Activated naive CD4-positive, alpha-beta T cell treated with anti-CD3 and anti-CD28 coated beads, Interleukin-2, amount 50 U/mL, for 24 hours (primary cell): ENCODE results near the gene TIMP1.

ENCODE experiments used
- H3K27ac Mint-ChIP-seq: one replicate; pipeline ENCODE4 v1.8.0; 2021; ENCODE audit warnings: mild to moderate bottlenecking, mixed read lengths
- H3K27me3 Mint-ChIP-seq: one replicate; pipeline ENCODE4 v1.8.0; 2021; ENCODE audit warnings: mixed read lengths
- H3K36me3 Mint-ChIP-seq: one replicate; pipeline ENCODE4 v1.8.0; 2021; ENCODE audit warnings: mixed read lengths
- H3K4me1 Mint-ChIP-seq: one replicate; pipeline ENCODE4 v1.8.0; 2021; ENCODE audit warnings: mixed read lengths
- H3K4me3 Mint-ChIP-seq: one replicate; pipeline ENCODE4 v1.8.0; 2021; ENCODE audit warnings: mild to moderate bottlenecking, mixed read lengths
- H3K9me3 Mint-ChIP-seq: one replicate; pipeline ENCODE4 v1.8.0; 2021; ENCODE audit warnings: mixed read lengths

TIMP1 gene

GRCh38 chrX:47611926-47612325 lies 29.7 kb downstream of the TIMP1 start:
- H3K36me3 Mint-ChIP-seq, result no peaks in the 10 kb centered on the region
- no peaks in the 10 kb centered on the region for H3K9me3 Mint-ChIP-seq
- no peak overlapping the region for H3K27ac Mint-ChIP-seq
- no peaks in the 10 kb centered on the region for H3K4me1 Mint-ChIP-seq
- H3K4me3 Mint-ChIP-seq, result no peak overlapping the region
- H3K27me3 Mint-ChIP-seq, result no peaks in the 10 kb centered on the region

GRCh38 chrX:47612418-47612817 lies 30.2 kb downstream of the TIMP1 start:
- no peaks in the 10 kb centered on the region for H3K27me3 Mint-ChIP-seq
- H3K9me3 Mint-ChIP-seq, result no peaks in the 10 kb centered on the region
- H3K4me1 Mint-ChIP-seq, result no peaks in the 10 kb centered on the region
- no peaks in the 10 kb centered on the region for H3K36me3 Mint-ChIP-seq
- H3K4me3 Mint-ChIP-seq, result no peak overlapping the region
- H3K27ac Mint-ChIP-seq, result no peak overlapping the region

GRCh38 chrX:47613082-47613481 lies 30.8 kb downstream of the TIMP1 start:
- H3K9me3 Mint-ChIP-seq, result no peaks in the 10 kb centered on the region
- no peaks in the 10 kb centered on the region for H3K4me1 Mint-ChIP-seq
- no peaks in the 10 kb centered on the region for H3K36me3 Mint-ChIP-seq
- H3K27me3 Mint-ChIP-seq, result no peaks in the 10 kb centered on the region
- no peak overlapping the region for H3K4me3 Mint-ChIP-seq
- H3K27ac Mint-ChIP-seq, result no peak overlapping the region

GRCh38 chrX:47614618-47615017 lies 32.4 kb downstream of the TIMP1 start:
- no peaks in the 10 kb centered on the region for H3K36me3 Mint-ChIP-seq

GRCh38 chrX:47618923-47619485 lies 36.8 kb downstream of the TIMP1 start:
- Mint-ChIP-seq H3K4me1 (peaks cover 20% of the 10 kb centered on the region), H3K27ac (no peak overlapping the region), H3K4me3 (peak overlapping the region; percentile 52), H3K9me3 (no peaks in the 10 kb centered on the region), H3K27me3 (no peaks in the 10 kb centered on the region), H3K36me3 (no peaks in the 10 kb centered on the region)

More at GRCh38 chrX:47614618-47615017, 32.4 kb downstream of the TIMP1 start:
- Mint-ChIP-seq H3K4me1 (peaks cover 5% of the 10 kb centered on the region), H3K4me3 (no peak overlapping the region), H3K9me3 (no peaks in the 10 kb centered on the region), H3K27ac (no peak overlapping the region), H3K27me3 (no peaks in the 10 kb centered on the region)

GRCh38 chrX:47619486-47620302 lies 37.5 kb downstream of the TIMP1 start, which contains the start of gene SYN1:
TSS of gene SYN1 (minus strand) at chrX:47619857. CDS start at chrX:47619728, 129 bp downstream.
- H3K36me3 Mint-ChIP-seq, result no peaks in the 10 kb centered on the region
- peak within 1 kb of the TSS; percentile 52 for H3K4me3 Mint-ChIP-seq
- H3K27ac Mint-ChIP-seq, result no peak within 1 kb of the TSS
- no peaks in the 10 kb centered on the region for H3K9me3 Mint-ChIP-seq
- peaks cover 23% of the 10 kb centered on the region for H3K4me1 Mint-ChIP-seq
- H3K27me3 Mint-ChIP-seq, result no peaks in the 10 kb centered on the region

DNA sequence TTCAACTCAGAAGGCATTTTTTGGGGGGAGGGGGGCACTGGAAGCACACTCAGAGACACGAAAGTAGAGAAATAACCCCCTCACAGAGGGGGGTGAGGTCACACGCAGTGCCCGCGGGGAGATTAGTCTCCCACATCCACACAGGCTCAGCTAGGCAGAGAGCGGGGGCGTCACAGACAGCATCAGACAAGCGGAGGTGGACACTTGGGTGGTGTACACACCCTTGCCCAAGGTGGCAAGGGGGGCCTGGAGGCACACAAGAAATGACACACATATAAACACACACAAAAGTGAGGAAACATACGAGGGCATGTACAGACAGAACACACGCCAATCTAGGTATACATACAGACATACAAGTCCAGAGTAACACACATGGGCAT lies 38.1 kb downstream of the TIMP1 start:
- no peaks in the 10 kb centered on the region for H3K9me3 Mint-ChIP-seq
- H3K4me1 Mint-ChIP-seq, result peaks cover 26% of the 10 kb centered on the region
- no peak overlapping the region for H3K27ac Mint-ChIP-seq
- H3K27me3 Mint-ChIP-seq, result no peaks in the 10 kb centered on the region
- peak overlapping the region; percentile 44 for H3K4me3 Mint-ChIP-seq
- H3K36me3 Mint-ChIP-seq, result no peaks in the 10 kb centered on the region

DNA sequence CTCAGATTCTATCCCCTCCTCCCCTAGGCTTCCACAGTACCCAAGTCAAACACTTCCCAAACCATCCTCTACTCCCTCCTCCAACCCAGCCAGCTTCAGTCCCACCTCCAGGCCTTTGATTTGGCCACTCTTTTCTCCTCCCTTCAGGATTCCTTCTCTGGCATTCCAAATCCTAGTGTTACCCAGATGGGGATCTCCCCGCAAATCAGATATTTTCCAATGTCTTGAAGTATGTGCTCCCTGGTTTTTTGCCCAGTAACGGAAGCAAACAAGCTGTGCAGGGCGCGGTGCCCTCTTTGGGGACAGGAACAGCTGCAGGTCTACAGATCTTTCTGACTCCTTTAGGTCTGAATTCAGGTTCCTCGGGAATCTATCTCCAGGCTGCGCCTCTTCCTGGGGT lies 39.6 kb downstream of the TIMP1 start:
- no peak overlapping the region for H3K27ac Mint-ChIP-seq
- no peaks in the 10 kb centered on the region for H3K27me3 Mint-ChIP-seq
- H3K9me3 Mint-ChIP-seq, result no peaks in the 10 kb centered on the region
- no peak overlapping the region for H3K4me3 Mint-ChIP-seq
- H3K36me3 Mint-ChIP-seq, result no peaks in the 10 kb centered on the region
- peaks cover 26% of the 10 kb centered on the region for H3K4me1 Mint-ChIP-seq

DNA sequence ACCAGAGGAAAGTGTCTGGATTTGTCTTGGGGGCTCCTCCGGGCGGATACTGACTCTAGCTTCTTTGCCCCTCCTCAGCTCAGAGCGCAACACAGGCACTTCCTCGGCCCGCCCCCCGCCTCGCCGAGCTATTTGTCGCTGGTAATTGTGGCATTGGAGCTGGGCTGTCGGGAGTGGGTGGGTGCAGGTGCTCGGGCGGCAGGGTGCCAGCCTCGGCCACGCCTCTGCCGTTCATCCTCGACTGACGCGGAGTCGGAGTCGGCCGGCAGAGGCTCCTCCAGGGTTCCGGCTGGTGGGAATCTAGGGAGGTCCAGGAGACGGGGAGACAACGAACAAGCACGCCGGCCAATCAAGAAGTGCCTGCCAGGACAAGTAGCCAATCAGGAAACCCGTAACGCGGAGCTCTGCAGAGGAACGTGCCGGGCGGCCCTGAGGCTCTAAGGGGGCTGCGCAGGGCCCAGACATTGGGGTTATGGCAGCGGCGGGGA lies 41.3 kb downstream of the TIMP1 start:
- H3K27ac Mint-ChIP-seq, result no peak overlapping the region
- H3K4me3 Mint-ChIP-seq, result peak overlapping the region; percentile 87

GRCh38 chrX:47625365-47625764 lies 43.1 kb downstream of the TIMP1 start:
- no peaks in the 10 kb centered on the region for H3K27me3 Mint-ChIP-seq
- H3K4me3 Mint-ChIP-seq, result no peak overlapping the region
- H3K4me1 Mint-ChIP-seq, result peaks cover 33% of the 10 kb centered on the region
- no peak overlapping the region for H3K27ac Mint-ChIP-seq
- no peaks in the 10 kb centered on the region for H3K36me3 Mint-ChIP-seq
- no peaks in the 10 kb centered on the region for H3K9me3 Mint-ChIP-seq

More for the DNA sequence above, 41.3 kb downstream of the TIMP1 start:
- Mint-ChIP-seq H3K27me3 (no peaks in the 10 kb centered on the region), H3K36me3 (no peaks in the 10 kb centered on the region), H3K9me3 (no peaks in the 10 kb centered on the region), H3K4me1 (peaks cover 26% of the 10 kb centered on the region)

GRCh38 chrX:47628982-47629381 lies 46.7 kb downstream of the TIMP1 start:
- Mint-ChIP-seq H3K4me3 (peak overlapping the region; percentile 79), H3K27ac (peak overlapping the region; percentile 92), H3K27me3 (no peaks in the 10 kb centered on the region), H3K4me1 (peaks cover 30% of the 10 kb centered on the region), H3K9me3 (no peaks in the 10 kb centered on the region), H3K36me3 (no peaks in the 10 kb centered on the region)

DNA sequence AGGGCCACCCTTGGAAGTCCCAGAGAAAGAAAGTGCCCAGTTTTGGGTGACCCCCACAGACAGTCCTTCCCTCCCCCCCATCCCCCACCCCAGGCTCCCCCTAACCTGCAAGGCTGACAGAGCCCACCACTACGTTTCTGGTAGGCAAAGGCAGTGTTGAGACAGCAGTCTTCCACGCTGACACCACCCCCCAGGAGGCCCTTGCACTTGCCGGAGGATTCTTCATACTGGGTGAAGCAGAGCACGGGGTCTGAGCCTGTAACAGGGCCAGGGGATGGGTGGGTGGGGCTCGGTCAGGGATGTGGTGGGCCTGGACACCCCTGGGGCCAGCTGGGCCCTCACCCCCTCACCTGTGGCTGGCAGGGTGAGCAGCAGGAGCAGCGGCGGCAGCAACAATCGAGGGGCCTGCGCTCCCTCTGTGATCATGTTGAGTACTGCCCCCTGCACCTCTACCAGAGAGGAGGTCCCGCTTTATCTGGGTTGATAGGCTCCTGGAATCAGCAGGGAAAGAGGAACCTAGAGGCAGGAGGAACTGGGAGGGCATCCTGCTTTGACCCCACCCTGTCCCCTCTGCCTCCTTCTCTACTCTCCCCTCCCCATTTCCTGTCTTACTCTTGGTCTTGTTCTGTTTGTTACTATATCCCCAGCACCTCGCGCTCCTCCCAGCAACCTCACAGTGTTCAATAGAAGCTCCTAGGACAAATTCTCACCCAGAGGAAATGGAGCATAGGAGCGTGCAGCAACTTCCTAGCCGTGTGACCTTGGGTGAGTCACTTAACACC lies 47.4 kb downstream of the TIMP1 start, which contains the start of gene CFP:
Gene CFP (minus strand): TSS at position 512 of the 782 bp plus-strand sequence. CDS start 86 bp downstream, at position 426.
- no peaks in the 10 kb centered on the region for H3K36me3 Mint-ChIP-seq
- H3K27me3 Mint-ChIP-seq, result no peaks in the 10 kb centered on the region
- peak within 1 kb of the TSS; percentile 82 for H3K4me3 Mint-ChIP-seq
- no peaks in the 10 kb centered on the region for H3K9me3 Mint-ChIP-seq
- peak within 1 kb of the TSS; percentile 92 for H3K27ac Mint-ChIP-seq
- peaks cover 27% of the 10 kb centered on the region for H3K4me1 Mint-ChIP-seq

GRCh38 chrX:47631676-47632075 lies 49.4 kb downstream of the TIMP1 start:
- Mint-ChIP-seq H3K36me3 (no peaks in the 10 kb centered on the region), H3K4me1 (peaks cover 23% of the 10 kb centered on the region), H3K9me3 (no peaks in the 10 kb centered on the region)

GRCh38 chrX:47632666-47633065 lies 50.4 kb downstream of the TIMP1 start:
- H3K36me3 Mint-ChIP-seq, result no peaks in the 10 kb centered on the region
- peaks cover 28% of the 10 kb centered on the region for H3K4me1 Mint-ChIP-seq
- no peak overlapping the region for H3K27ac Mint-ChIP-seq
- H3K9me3 Mint-ChIP-seq, result no peaks in the 10 kb centered on the region
- no peaks in the 10 kb centered on the region for H3K27me3 Mint-ChIP-seq
- H3K4me3 Mint-ChIP-seq, result no peak overlapping the region

More at GRCh38 chrX:47631676-47632075, 49.4 kb downstream of the TIMP1 start:
- Mint-ChIP-seq H3K27ac (no peak overlapping the region), H3K27me3 (no peaks in the 10 kb centered on the region), H3K4me3 (no peak overlapping the region)

GRCh38 chrX:47633689-47634590 lies 51.7 kb downstream of the TIMP1 start:
- H3K4me1 Mint-ChIP-seq, result peaks cover 33% of the 10 kb centered on the region
- H3K4me3 Mint-ChIP-seq, result no peak overlapping the region
- H3K27ac Mint-ChIP-seq, result no peak overlapping the region
- H3K27me3 Mint-ChIP-seq, result no peaks in the 10 kb centered on the region
- H3K9me3 Mint-ChIP-seq, result no peaks in the 10 kb centered on the region
- peaks cover 5% of the 10 kb centered on the region for H3K36me3 Mint-ChIP-seq
